ENCODE measurements around the gene OCSTAMP. TPM values are rescaled to one million over a fixed set of nuclear protein-coding genes. Genes with fewer than 3 reads are reported as not detected.

The OCSTAMP gene
- total RNA-seq, 1 experiment from 2014 or later: not detected

- H3K36me3 ChIP-seq (ENCODE audit: control insufficient read depth, insufficient read depth, low read length): no peaks in the 10 kb centered on the region
- intact Hi-C loops (cut with micrococcal nuclease; ENCODE audit: unreplicated experiment): no loop called here
- Mint-ChIP-seq H3K4me1 (ENCODE audit: low read depth, unreplicated experiment) (no peaks in the 10 kb centered on the region), H3K27ac (ENCODE audit: unreplicated experiment) (no peak overlapping the region), H3K4me3 (ENCODE audit: unreplicated experiment) (no peak overlapping the region), H3K27me3 (ENCODE audit: insufficient read depth, unreplicated experiment) (no peaks in the 10 kb centered on the region), H3K9me3 (ENCODE audit: unreplicated experiment) (no peaks in the 10 kb centered on the region), H3K36me3 (ENCODE audit: insufficient read depth, unreplicated experiment) (no peaks in the 10 kb centered on the region)
- no TSS peak for BruUV-seq (replicated peaks)
- no peak for TF ChIP-seq CTCF (IDR thresholded peaks at IDR 0.05; ENCODE audit: insufficient read depth in 1 of 2, low read depth in 1 of 2, low read length in 1 of 2, severe bottlenecking in 1 of 2, unreplicated experiment in 1 of 2)
- ChIA-PET CTCF (interaction anchor here (0.9 kb wide), 2 partner anchors 13 to 20 kb away, joined by 3 read pairs; no protein-coding TSS in a partner anchor), POLR2A (interaction anchor here (0.5 to 0.6 kb wide), 2 partner anchors 181 to 205 kb away, joined by 3 read pairs; no protein-coding TSS in a partner anchor)
- DNase-seq: no peak
- H3K27me3 ChIP-seq (replicated peaks; ENCODE audit: control insufficient read depth, insufficient read depth, low read length): no peaks in the 10 kb centered on the region
- H3K4me1 ChIP-seq: no peaks in the 10 kb centered on the region
- no peaks in the 10 kb centered on the region for H3K9me3 ChIP-seq
- no peak overlapping the region for H3K4me3 ChIP-seq (ENCODE audit: low read depth, low read length)
Measured at GRCh38 chr20:46549188-46549972, 1.1 kb downstream of the OCSTAMP start.

GRCh38 chr20:46548688-46549087 is 1.8 kb downstream of the OCSTAMP start:
- H3K4me1 Mint-ChIP-seq (ENCODE audit: low read depth, unreplicated experiment): no peaks in the 10 kb centered on the region
- POLR2A ChIA-PET: no interaction called here
- BruUV-seq (replicated peaks): no TSS peak
- Histone ChIP-seq H3K36me3 (ENCODE audit: control insufficient read depth, insufficient read depth, low read length) (no peaks in the 10 kb centered on the region), H3K9me3 (no peaks in the 10 kb centered on the region), H3K4me1 (no peaks in the 10 kb centered on the region), H3K4me3 (ENCODE audit: low read depth, low read length) (no peak overlapping the region), H3K27me3 (replicated peaks; ENCODE audit: control insufficient read depth, insufficient read depth, low read length) (no peaks in the 10 kb centered on the region)
- no peaks in the 10 kb centered on the region for H3K9me3 Mint-ChIP-seq (ENCODE audit: unreplicated experiment)
- CTCF ChIA-PET: interaction anchor here (0.9 kb wide), 1 partner anchor 20 kb away, joined by 3 read pairs; no protein-coding TSS in a partner anchor
- DNase-seq: no peak
- no peak for TF ChIP-seq CTCF (IDR thresholded peaks at IDR 0.05; ENCODE audit: insufficient read depth in 1 of 2, low read depth in 1 of 2, low read length in 1 of 2, severe bottlenecking in 1 of 2, unreplicated experiment in 1 of 2)
- no peak overlapping the region for H3K27ac Mint-ChIP-seq (ENCODE audit: unreplicated experiment)
- H3K36me3 Mint-ChIP-seq (ENCODE audit: insufficient read depth, unreplicated experiment): no peaks in the 10 kb centered on the region
- intact Hi-C loops (cut with micrococcal nuclease; ENCODE audit: unreplicated experiment): no loop called here
- H3K27me3 Mint-ChIP-seq (ENCODE audit: insufficient read depth, unreplicated experiment): no peaks in the 10 kb centered on the region
- H3K4me3 Mint-ChIP-seq (ENCODE audit: unreplicated experiment): no peak overlapping the region

GRCh38 chr20:46547995-46548394 is 2.5 kb downstream of the OCSTAMP start:
- no peak for TF ChIP-seq CTCF (IDR thresholded peaks at IDR 0.05; ENCODE audit: insufficient read depth in 1 of 2, low read depth in 1 of 2, low read length in 1 of 2, severe bottlenecking in 1 of 2, unreplicated experiment in 1 of 2)
- Mint-ChIP-seq H3K4me3 (ENCODE audit: unreplicated experiment) (no peak overlapping the region), H3K9me3 (ENCODE audit: unreplicated experiment) (no peaks in the 10 kb centered on the region), H3K27ac (ENCODE audit: unreplicated experiment) (no peak overlapping the region), H3K36me3 (ENCODE audit: insufficient read depth, unreplicated experiment) (no peaks in the 10 kb centered on the region), H3K4me1 (ENCODE audit: low read depth, unreplicated experiment) (no peaks in the 10 kb centered on the region), H3K27me3 (ENCODE audit: insufficient read depth, unreplicated experiment) (peaks cover 3% of the 10 kb centered on the region)
- no peak overlapping the region for H3K4me3 ChIP-seq (ENCODE audit: low read depth, low read length)
- POLR2A ChIA-PET: no interaction called here
- no peaks in the 10 kb centered on the region for H3K36me3 ChIP-seq (ENCODE audit: control insufficient read depth, insufficient read depth, low read length)
- CTCF ChIA-PET: no interaction called here
- intact Hi-C loops (cut with micrococcal nuclease; ENCODE audit: unreplicated experiment): no loop called here
- H3K27me3 ChIP-seq (replicated peaks; ENCODE audit: control insufficient read depth, insufficient read depth, low read length): no peaks in the 10 kb centered on the region
- no peaks in the 10 kb centered on the region for H3K4me1 ChIP-seq
- no peak for DNase-seq
- H3K9me3 ChIP-seq: no peaks in the 10 kb centered on the region
- no TSS peak for BruUV-seq (replicated peaks)

Data from Caco-2 (cell line).